ENCODE data around the gene TBX3. TPM values are rescaled to one million over a fixed set of nuclear protein-coding genes. Genes with fewer than 3 reads are reported as not detected.
"Not testable (repeated sequence)": the region's sequence is repeated elsewhere in the genome, so short reads cannot be mapped to it uniquely, and the experiment has no call there.

TBX3 gene
- polyA plus RNA-seq = not detected

DNA sequence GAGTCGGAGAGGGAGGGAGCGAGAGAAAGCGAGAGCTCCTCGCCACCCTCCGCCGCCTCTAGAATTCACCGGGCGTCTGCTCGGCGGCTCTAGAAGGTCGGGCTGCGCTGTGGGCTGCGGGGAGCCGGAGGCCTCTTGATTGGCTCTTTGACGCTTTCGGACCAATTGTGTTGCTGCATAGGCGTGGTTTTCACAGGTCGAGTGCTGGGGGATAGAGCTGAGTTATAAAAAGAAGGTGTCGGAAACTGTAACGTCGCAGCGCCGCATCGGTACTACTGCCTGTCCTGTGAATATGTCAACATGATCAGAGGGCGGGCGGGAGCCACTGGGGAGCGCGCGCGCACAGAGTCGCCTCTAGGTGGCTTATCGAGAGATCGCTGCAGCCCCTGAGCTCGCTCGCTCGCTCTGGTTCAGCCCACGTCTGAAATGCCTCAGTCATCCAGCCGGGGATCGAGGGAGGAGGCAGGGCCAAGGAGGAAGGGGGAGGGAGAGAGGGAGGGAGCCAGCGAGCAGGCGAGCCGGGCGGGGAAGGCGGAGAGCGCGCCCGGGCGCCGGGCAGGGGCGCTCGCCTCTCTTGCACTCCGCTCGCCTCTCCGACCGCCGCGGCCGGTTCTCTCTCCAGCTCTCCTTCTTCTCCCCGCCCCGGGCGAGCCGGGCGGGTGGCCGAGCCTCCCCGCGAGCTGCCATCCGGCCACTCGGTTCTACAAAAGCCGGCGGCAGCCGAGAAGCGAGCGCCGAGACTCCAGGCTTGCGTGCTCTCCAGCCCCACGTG, at the start of gene TBX3:
Gene TBX3, minus strand, starts transcription at position 78 of the 772 bp plus-strand sequence. CDS start 975 bp downstream, outside the sequence.
- Mint-ChIP-seq H3K4me1 (peaks cover 25 to 32% of the 10 kb centered on the region in 2 donors), H3K27ac (no peak within 1 kb of the TSS), H3K36me3 (peaks cover 0 to 2% (median 0%) of the 10 kb centered on the region in 3 donors), H3K27me3 (ENCODE audit: low read depth in 3 of 3) (peaks cover 30 to 52% (median 38%) of the 10 kb centered on the region in 3 donors), H3K4me3 (peak within 1 kb of the TSS; percentile 75 to 89 (median 83)), H3K9me3 (peaks cover 4 to 65% (median 15%) of the 10 kb centered on the region in 6 donors)
- DNase-seq = peak in 2 of 3 donors; percentile 8 to 16

DNA sequence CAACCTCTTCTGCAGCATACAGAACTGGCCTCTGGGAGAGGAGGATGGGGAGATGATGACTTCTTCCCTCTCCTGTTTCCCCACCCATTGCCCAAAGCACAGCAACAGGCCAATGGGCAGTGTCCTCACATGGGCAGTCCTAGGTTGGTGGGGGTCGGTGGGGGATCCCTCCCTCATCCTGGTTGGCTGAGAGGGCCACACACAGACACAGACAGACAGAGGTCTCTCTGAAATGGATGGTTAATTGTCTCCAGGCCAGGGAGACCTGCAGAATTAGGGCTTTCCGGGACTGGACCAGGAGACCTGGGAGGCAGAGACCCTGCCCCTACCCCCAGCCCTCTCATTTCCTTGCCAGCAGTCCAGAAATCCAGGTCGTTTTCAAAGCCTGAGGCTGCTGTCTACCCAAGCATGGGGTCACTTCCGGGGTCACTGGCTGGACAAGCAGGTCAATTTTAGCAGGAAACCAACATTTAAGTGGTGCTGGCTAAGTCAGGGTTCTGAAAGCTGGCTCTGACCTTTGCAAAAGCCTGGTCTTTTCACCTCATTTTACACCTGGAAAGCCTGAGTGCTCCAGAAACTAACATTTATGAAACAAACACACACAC, 48.6 kb upstream of the TBX3 start:
- no peak overlapping the region for H3K4me3 Mint-ChIP-seq
- H3K27ac Mint-ChIP-seq = no peak overlapping the region
- peaks cover 4 to 7% (median 7%) of the 10 kb centered on the region in 3 donors for H3K27me3 Mint-ChIP-seq (ENCODE audit: low read depth in 3 of 3)
- H3K36me3 Mint-ChIP-seq = no peaks in the 10 kb centered on the region
- no peak for DNase-seq
- H3K9me3 Mint-ChIP-seq = peaks cover 0 to 3% (median 0%) of the 10 kb centered on the region in 6 donors
- H3K4me1 Mint-ChIP-seq = no peaks in the 10 kb centered on the region

DNA sequence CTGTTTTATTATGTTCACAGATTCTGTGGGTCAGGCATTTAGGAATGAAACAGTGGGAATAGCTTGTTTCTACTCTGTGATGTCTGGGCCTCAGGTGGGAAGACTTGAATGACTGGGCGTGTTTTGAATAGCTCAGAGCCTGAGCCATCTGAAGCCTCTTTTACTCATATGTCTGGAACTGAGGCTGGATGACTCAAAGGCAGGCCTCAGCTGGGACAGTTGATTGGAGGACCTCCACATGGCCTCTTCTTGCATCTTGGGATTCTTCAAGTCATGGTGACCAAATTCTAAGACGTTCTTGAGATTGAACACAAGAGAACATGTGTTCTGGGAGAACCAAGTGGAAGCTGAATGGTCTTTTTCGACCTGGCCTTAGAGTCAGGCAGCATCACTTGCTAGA, 45.8 kb upstream of the TBX3 start:
- H3K4me3 Mint-ChIP-seq = no peak overlapping the region
- DNase-seq = no peak
- H3K27me3 Mint-ChIP-seq (ENCODE audit: low read depth in 3 of 3) = no peaks in the 10 kb centered on the region
- peaks cover 0 to 3% (median 0%) of the 10 kb centered on the region in 6 donors for H3K9me3 Mint-ChIP-seq
- no peak overlapping the region for H3K27ac Mint-ChIP-seq
- no peaks in the 10 kb centered on the region for H3K36me3 Mint-ChIP-seq
- H3K4me1 Mint-ChIP-seq = no peaks in the 10 kb centered on the region

GRCh38 chr12:114726092-114726710, 42.2 kb upstream of the TBX3 start:
- Mint-ChIP-seq H3K27me3 (ENCODE audit: low read depth in 3 of 3) (no peaks in the 10 kb centered on the region), H3K4me1 (no peaks in the 10 kb centered on the region), H3K9me3 (peaks cover 0 to 3% (median 0%) of the 10 kb centered on the region in 6 donors), H3K27ac (no peak overlapping the region), H3K4me3 (no peak overlapping the region), H3K36me3 (no peaks in the 10 kb centered on the region)
- DNase-seq = no peak

- H3K4me3 Mint-ChIP-seq; H3K36me3 Mint-ChIP-seq; H3K27ac Mint-ChIP-seq; H3K4me1 Mint-ChIP-seq; DNase-seq; H3K9me3 Mint-ChIP-seq; H3K27me3 Mint-ChIP-seq (ENCODE audit: low read depth in 3 of 3): not testable (repeated sequence)
Observed at GRCh38 chr12:114722176-114722575, 38.2 kb upstream of the TBX3 start.

GRCh38 chr12:114721266-114721665, 37.3 kb upstream of the TBX3 start:
- Mint-ChIP-seq H3K4me1 (no peaks in the 10 kb centered on the region), H3K27ac (no peak overlapping the region), H3K36me3 (no peaks in the 10 kb centered on the region), H3K9me3 (peaks cover 0 to 3% (median 1%) of the 10 kb centered on the region in 6 donors), H3K4me3 (no peak overlapping the region), H3K27me3 (ENCODE audit: low read depth in 3 of 3) (peaks cover 0 to 2% (median 0%) of the 10 kb centered on the region in 3 donors)
- no peak for DNase-seq

DNA sequence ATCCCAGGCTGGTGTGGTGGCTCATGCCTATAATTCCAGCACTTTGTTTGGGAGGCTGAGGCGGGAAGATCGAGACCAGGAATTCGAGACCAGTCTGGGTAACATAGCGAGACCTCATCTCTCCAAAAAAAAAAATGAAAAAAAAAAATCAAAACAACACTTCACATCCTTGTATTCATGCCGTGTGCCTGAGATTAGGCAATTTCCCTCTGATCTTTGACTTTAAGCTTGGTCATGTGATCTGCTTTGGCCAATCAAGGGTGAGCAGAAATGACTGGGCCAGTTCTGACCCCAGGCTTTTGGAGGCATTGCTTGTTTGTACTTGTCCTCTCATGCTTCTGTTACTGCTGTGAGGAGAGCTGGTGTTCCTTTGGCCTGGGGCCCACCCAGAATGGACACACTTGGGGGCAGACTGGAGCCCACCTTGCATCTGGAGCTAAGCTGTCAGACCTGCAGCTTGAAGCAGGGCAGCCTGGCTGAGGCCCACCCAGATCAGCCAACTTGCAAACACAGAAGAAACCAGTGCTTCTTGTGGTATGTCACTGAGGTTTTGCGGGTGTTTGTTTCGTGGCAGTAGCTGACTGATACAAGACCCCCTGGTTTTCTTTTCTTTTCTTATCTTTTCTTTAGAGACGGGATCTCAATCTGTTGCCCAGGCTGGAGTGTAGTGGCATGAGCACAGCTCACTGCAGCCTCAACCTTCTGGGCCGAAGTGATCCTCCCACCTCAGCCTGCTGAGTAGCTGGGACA, 29.7 kb upstream of the TBX3 start:
- peaks cover 0 to 8% (median 4%) of the 10 kb centered on the region in 6 donors for H3K9me3 Mint-ChIP-seq
- no peak overlapping the region for H3K4me3 Mint-ChIP-seq
- peaks cover under 1 to 8% (median 7%) of the 10 kb centered on the region in 3 donors for H3K27me3 Mint-ChIP-seq (ENCODE audit: low read depth in 3 of 3)
- no peak for DNase-seq
- H3K27ac Mint-ChIP-seq = no peak overlapping the region
- H3K4me1 Mint-ChIP-seq = no peaks in the 10 kb centered on the region
- peaks cover 0 to 3% (median 0%) of the 10 kb centered on the region in 3 donors for H3K36me3 Mint-ChIP-seq

DNA sequence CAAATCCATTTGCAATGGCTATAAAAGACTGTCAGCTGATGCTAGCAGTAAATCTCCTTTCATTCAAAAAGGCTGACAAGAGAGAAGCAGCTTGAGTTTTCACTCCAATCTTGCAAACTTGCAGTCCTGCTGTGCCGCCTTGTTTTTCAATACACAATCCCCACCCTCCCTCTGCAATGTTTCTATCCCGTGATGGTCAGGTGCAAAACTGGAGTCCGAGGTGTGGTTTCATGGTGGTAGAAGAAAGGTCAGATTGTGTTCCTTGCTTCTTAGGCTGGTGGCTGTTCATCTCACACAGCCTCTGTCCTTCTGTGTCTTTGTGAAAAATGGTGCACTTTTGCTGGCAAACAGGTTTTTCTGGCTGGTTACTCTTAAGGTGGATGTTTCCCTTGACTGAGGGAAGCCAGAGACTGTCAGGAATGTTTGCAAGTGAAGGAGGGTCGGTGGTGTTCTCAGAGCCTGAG, 27.7 kb upstream of the TBX3 start:
- DNase-seq = no peak

DNA sequence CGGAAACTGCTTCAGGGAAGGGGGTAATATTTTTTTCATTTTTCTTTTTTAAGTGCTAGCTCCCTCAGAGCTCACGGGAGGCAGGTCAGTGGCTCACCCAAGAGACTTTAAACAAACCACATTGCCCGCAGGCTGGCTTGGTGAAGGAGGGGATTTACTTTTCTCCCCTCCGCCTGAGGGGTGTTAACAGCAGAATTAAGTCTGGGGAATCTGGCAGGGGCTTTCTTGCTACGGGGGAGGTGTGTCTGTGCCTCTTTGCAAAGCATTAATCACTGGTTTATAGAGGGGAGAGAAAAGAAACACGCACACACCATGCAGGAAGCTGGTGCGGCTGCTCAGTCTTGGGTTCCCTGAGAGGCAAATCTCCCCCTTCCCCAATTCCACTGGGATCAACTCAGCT, 26.2 kb upstream of the TBX3 start:
- H3K4me3 Mint-ChIP-seq = no peak overlapping the region
- H3K4me1 Mint-ChIP-seq = no peaks in the 10 kb centered on the region
- peaks cover 0 to 3% (median 0%) of the 10 kb centered on the region in 3 donors for H3K36me3 Mint-ChIP-seq
- peaks cover 2 to 8% (median 7%) of the 10 kb centered on the region in 3 donors for H3K27me3 Mint-ChIP-seq (ENCODE audit: low read depth in 3 of 3)
- peaks cover 0 to 5% (median 1%) of the 10 kb centered on the region in 6 donors for H3K9me3 Mint-ChIP-seq
- no peak overlapping the region for H3K27ac Mint-ChIP-seq
- no peak for DNase-seq

More for the DNA sequence above, 27.7 kb upstream of the TBX3 start:
- Mint-ChIP-seq H3K4me3 (no peak overlapping the region), H3K27ac (no peak overlapping the region), H3K9me3 (peaks cover 0 to 8% (median 4%) of the 10 kb centered on the region in 6 donors), H3K36me3 (peaks cover 0 to 3% (median 0%) of the 10 kb centered on the region in 3 donors), H3K27me3 (ENCODE audit: low read depth in 3 of 3) (peaks cover 2 to 8% (median 7%) of the 10 kb centered on the region in 3 donors), H3K4me1 (no peaks in the 10 kb centered on the region)

DNA sequence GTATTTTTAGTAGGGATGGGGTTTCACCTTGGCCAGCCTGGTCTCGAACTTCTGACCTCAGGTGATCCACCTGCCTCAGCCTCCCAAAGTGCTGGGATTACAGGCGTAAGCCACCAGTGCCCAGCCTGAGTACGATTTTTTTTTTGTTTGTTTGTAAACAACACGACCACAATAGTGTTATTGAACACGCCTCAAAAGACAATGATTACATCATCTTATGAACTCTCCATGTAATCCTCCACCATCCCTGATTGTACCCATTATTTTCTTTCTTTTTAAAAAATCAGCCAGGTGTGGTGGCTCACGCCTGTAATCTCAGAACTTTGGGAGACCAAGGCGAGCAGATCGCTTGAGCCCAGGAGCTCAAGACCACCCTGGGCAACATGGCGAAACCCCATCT, 25.1 kb upstream of the TBX3 start:
- Mint-ChIP-seq H3K4me3 (no peak overlapping the region), H3K27ac (no peak overlapping the region), H3K4me1 (no peaks in the 10 kb centered on the region), H3K27me3 (ENCODE audit: low read depth in 3 of 3) (peaks cover 2 to 8% (median 7%) of the 10 kb centered on the region in 3 donors), H3K9me3 (peaks cover 0 to 5% (median 0%) of the 10 kb centered on the region in 6 donors), H3K36me3 (no peaks in the 10 kb centered on the region)
- DNase-seq = no peak

- H3K9me3 Mint-ChIP-seq, H3K4me3 Mint-ChIP-seq, H3K27ac Mint-ChIP-seq, H3K36me3 Mint-ChIP-seq, H3K4me1 Mint-ChIP-seq, DNase-seq: not testable (repeated sequence)
- H3K27me3 Mint-ChIP-seq (ENCODE audit: low read depth in 3 of 3) = peaks cover 2 to 11% (median 8%) of the 10 kb centered on the region in 3 donors
Observed at GRCh38 chr12:114708598-114708997, 24.6 kb upstream of the TBX3 start.

GRCh38 chr12:114704096-114704495, 20.1 kb upstream of the TBX3 start:
- peaks cover 12 to 14% (median 14%) of the 10 kb centered on the region in 3 donors for H3K27me3 Mint-ChIP-seq (ENCODE audit: low read depth in 3 of 3)

DNA sequence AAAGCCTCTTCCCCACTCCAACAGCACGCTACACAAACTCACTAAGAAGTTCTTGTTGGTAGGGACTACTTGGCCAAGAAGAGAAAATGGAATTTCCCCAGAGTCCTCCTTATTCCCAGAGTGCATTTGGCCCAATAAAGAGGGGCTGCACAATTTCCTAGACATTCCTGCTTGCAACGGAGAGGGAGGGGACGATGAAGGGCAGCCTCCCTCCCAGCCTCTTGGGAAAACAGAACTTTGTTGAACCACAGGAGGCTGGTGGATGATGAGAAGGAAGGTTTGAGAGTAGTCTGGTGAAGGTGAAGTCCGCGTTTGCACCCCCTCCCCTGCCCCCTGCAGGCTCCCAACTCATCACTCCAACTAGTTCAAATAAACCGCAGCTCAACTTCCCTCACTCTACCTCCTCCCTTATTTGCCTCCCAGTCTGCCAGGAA, 19.1 kb upstream of the TBX3 start:
- Mint-ChIP-seq H3K4me1 (no peaks in the 10 kb centered on the region), H3K36me3 (no peaks in the 10 kb centered on the region)

More at GRCh38 chr12:114704096-114704495, 20.1 kb upstream of the TBX3 start:
- H3K4me1 Mint-ChIP-seq = no peaks in the 10 kb centered on the region
- no peak overlapping the region for H3K4me3 Mint-ChIP-seq
- no peak overlapping the region for H3K27ac Mint-ChIP-seq
- peaks cover 0 to 7% (median under 1%) of the 10 kb centered on the region in 6 donors for H3K9me3 Mint-ChIP-seq
- DNase-seq = no peak
- no peaks in the 10 kb centered on the region for H3K36me3 Mint-ChIP-seq

More for the DNA sequence above, 19.1 kb upstream of the TBX3 start:
- Mint-ChIP-seq H3K27ac (no peak overlapping the region), H3K9me3 (peaks cover 0 to 7% (median under 1%) of the 10 kb centered on the region in 6 donors), H3K4me3 (no peak overlapping the region), H3K27me3 (ENCODE audit: low read depth in 3 of 3) (peaks cover 13 to 17% (median 14%) of the 10 kb centered on the region in 3 donors)
- no peak for DNase-seq
